ENCODE results near the gene SIGLEC10. TPM values are rescaled to one million over a fixed set of nuclear protein-coding genes. Genes with fewer than 3 reads are reported as not detected.
"Not testable (repeated sequence)": the region's sequence is repeated elsewhere in the genome, so short reads cannot be mapped to it uniquely, and the experiment has no call there.

Gene SIGLEC10
- total RNA-seq, 2 experiments from 2014 or later: 0.72 to 0.98 TPM

DNA sequence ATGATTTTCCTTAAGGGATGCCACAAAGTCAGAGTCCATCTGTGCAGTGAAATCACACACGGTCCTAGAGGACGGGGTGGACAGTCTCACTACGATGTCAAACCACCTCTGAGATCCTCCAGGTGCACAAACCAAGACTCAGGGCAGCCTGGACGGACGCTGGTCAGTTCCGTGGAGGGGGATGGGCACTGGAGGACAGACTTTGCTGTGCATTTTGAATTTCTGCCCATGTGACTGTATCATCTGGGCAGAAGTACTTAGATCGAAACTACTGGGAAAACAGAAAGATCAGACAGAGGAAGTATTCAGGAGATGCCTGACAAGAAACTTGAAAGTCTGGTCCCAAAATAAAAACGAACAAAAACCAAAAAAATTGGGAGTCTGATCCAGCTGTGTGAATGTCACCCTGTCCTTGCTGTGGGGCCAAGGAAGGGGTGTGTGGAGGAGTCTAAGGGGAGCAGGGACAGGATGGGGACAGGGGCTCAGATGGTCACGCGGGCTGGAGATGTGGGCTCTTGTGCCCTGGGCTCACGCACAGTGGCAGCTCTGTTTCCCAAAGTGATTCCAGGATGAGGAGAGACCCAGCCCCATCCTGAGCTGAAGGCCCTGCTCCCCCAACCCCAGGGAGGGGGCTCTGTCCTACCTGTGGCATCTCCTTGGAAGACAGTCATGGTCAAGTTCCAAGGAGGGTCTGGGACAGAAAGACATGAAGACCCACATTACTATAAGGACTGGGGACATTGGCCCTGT lies 39.3 kb upstream of the SIGLEC10 start:
- ChIA-PET POLR2A (no interaction called here), CTCF (no interaction called here)
- Mint-ChIP-seq H3K9me3 (no peaks in the 10 kb centered on the region), H3K36me3 (ENCODE audit: low read depth) (no peaks in the 10 kb centered on the region), H3K4me1 (no peaks in the 10 kb centered on the region), H3K4me3 (no peak overlapping the region), H3K27ac (no peak overlapping the region), H3K27me3 (no peaks in the 10 kb centered on the region)
- DNase-seq: no peak

DNA sequence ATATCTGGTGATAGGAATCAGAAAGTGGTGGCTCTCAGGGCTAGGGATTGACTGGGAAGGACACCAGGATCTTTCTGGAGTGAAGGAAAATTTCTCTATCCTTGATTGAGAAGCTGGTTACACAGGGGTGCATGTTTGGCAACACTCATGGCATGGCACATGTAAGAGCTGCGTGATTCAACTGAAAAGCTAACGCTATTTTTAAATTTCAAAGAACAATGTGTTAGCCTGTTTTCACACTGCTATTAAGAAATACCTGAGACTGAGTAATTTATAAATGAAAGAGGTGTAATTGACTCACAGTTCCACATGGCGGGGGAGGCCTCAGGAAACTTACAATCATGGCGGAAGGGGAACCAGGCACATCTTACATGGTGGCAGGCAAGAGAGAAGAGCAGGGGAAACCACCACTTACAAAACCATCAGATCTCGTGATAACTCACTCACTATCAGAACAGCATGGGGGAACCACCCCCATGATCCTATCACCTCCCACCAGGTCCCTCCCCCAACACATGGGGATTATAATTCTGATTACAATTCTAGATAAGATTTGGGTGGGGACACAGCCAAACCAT lies 33.4 kb upstream of the SIGLEC10 start:
- Mint-ChIP-seq H3K27me3 (no peaks in the 10 kb centered on the region), H3K9me3 (peaks cover 18% of the 10 kb centered on the region), H3K27ac (no peak overlapping the region), H3K4me1 (peaks cover 28% of the 10 kb centered on the region), H3K36me3 (ENCODE audit: low read depth) (peaks cover 4% of the 10 kb centered on the region), H3K4me3 (no peak overlapping the region)
- DNase-seq: no peak
- ChIA-PET CTCF (no interaction called here), POLR2A (no interaction called here)

DNA sequence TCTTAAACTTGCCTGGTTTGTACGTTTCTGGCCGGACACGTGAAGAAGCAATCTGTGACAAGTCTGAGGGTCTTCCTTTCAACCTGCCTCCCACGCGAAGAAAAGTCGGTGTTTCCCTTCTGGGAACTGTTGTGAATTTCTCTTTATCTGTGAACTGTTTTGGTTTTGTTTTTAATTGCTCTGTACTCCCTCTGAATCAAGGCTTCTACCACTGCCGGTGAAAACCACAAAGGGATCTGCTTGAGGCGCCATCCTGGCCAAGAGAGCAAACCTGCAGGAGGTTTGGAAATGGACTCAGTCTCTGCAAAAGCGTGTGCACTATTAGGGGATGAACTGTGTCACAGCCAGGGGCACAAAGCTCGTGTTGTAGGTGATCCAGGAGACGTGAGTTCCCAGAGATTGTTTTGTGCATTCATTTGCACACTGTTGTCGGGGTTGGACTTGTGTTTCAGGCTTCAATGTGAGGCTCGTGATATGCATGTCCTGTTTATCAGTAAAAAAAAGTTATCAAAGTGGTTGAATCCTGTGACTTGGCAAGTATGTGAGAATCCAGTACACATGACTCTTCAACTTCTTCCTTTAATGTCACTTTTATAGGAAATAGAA lies 31.1 kb upstream of the SIGLEC10 start:
- Mint-ChIP-seq H3K27me3 (peaks cover 12% of the 10 kb centered on the region), H3K9me3 (peaks cover 19% of the 10 kb centered on the region), H3K27ac (peak overlapping the region; percentile 72), H3K4me1 (peaks cover 28% of the 10 kb centered on the region), H3K36me3 (ENCODE audit: low read depth) (peaks cover 4% of the 10 kb centered on the region), H3K4me3 (peak overlapping the region; percentile 43)
- CTCF ChIA-PET: interaction anchor here (1.1 kb wide), 1 partner anchor 9 kb away, joined by 3 read pairs; no protein-coding TSS in a partner anchor
- POLR2A ChIA-PET: no interaction called here
- DNase-seq: peak; percentile 44

DNA sequence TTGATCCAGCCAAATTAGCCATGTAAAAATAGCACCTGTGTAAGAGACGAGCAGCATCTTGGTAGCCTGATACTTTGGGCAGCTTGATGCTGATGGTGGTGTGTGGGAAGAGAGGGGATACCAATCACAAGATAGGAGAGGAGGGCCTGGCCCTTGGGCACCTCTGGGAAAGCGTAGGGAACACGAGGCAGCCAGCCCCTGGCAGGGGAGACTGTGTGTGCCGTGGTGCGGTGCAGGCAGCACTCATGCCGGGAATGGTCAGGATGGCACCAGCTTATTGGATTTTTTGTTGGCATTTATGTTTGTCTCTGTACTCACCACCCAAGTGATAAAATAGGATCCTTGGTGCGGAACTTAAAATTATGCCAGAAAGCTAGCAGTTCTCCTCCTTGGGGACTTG lies 30.6 kb upstream of the SIGLEC10 start:
- peaks cover 19% of the 10 kb centered on the region for H3K9me3 Mint-ChIP-seq
- H3K4me1 Mint-ChIP-seq: peaks cover 33% of the 10 kb centered on the region
- peaks cover 14% of the 10 kb centered on the region for H3K27me3 Mint-ChIP-seq
- peaks cover 4% of the 10 kb centered on the region for H3K36me3 Mint-ChIP-seq (ENCODE audit: low read depth)
- POLR2A ChIA-PET: no interaction called here
- DNase-seq: no peak
- CTCF ChIA-PET: interaction anchor here (1.1 kb wide), 2 partner anchors 9 to 14 kb away, joined by 3 read pairs; no protein-coding TSS in a partner anchor
- no peak overlapping the region for H3K27ac Mint-ChIP-seq
- H3K4me3 Mint-ChIP-seq: peak overlapping the region; percentile 43

DNA sequence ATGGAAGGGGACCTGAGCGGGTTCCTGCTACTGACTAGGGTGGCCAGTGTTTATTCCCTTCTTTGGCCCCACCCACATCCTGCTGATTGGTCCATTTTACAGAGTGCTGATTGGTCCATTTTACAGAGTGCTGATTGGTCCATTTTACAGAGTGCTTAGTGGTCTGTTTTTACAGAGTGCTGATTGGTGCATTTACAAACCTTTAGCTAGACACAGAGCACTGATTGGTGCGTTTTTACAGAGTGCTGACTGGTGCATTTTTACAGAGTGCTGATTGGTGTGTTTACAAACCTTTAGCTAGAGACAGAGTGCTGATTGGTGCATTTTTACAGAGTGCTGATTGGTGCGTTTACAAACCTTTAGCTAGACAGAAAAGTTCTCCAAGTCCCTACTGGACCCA lies 30.1 kb upstream of the SIGLEC10 start:
- H3K36me3 Mint-ChIP-seq (ENCODE audit: low read depth); H3K4me3 Mint-ChIP-seq; DNase-seq; POLR2A ChIA-PET; H3K27ac Mint-ChIP-seq: not testable (repeated sequence)
- Mint-ChIP-seq H3K27me3 (peaks cover 15% of the 10 kb centered on the region), H3K9me3 (peaks cover 19% of the 10 kb centered on the region), H3K4me1 (peaks cover 35% of the 10 kb centered on the region)
- CTCF ChIA-PET: interaction anchor here (1.1 kb wide), 2 partner anchors 8 to 14 kb away, joined by 3 read pairs; no protein-coding TSS in a partner anchor

DNA sequence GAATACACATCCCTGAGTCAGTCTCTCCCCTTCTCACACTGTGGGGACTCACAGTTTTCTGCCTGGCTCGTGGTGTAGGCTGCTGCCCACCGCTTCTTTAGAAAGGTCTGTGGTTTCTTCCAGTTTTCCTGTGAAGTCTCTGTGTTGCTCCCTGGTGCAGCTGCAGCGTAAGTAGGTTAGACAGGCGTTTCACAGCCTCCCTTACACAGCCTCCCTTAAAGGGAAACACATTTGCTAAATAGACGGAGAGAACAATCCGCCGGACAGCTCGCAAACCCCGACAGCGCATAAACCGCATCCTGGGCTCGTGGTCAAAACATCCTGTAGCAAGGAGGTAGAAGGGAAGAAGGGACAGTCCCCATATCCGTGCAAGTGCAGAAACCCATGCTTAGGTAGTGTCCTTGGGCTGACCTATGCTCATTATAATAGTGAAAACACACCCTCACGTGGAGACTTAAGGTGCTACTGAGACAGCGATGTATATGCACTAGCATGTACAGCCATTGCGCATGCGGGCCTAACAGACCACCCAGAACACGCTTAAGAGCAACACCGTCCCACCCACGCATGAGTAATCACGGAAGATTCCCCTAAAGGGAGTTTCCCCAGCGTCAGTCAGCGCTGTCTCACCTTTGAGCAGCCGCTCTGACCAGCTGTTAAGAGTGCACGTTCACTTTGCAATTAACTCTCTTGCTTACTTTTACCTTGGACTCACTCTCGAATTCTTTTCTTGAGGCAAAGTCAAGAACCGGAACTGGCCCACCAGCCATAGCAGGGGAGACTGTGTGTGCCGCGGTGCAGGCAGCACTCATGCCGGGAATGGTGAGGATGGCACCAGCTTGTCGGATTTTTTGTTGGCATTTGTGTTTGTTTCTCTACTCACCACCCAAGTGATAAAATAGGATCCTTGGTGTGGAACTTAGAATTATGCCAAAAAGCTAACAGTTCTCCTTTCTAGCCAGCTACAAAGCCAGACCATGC lies 24.3 kb upstream of the SIGLEC10 start:
- H3K4me3 Mint-ChIP-seq: peak overlapping the region; percentile 57
- DNase-seq: peak; percentile 89
- H3K27ac Mint-ChIP-seq: peak overlapping the region; percentile 73
- H3K4me1 Mint-ChIP-seq: peaks cover 45% of the 10 kb centered on the region
- H3K27me3 Mint-ChIP-seq: peaks cover 23% of the 10 kb centered on the region
- peaks cover 3% of the 10 kb centered on the region for H3K9me3 Mint-ChIP-seq
- POLR2A ChIA-PET: interaction anchor here (0.6 kb wide), 1 partner anchor 695 kb away, joined by 3 read pairs; no protein-coding TSS in a partner anchor
- CTCF ChIA-PET: interaction anchor here (0.7 to 4.6 kb wide), 6 partner anchors 46 to 215 kb away, joined by 3 to 20 read pairs (median 3); partner anchors contain the start of gene VSIG10L
- peaks cover under 1% of the 10 kb centered on the region for H3K36me3 Mint-ChIP-seq (ENCODE audit: low read depth)

DNA sequence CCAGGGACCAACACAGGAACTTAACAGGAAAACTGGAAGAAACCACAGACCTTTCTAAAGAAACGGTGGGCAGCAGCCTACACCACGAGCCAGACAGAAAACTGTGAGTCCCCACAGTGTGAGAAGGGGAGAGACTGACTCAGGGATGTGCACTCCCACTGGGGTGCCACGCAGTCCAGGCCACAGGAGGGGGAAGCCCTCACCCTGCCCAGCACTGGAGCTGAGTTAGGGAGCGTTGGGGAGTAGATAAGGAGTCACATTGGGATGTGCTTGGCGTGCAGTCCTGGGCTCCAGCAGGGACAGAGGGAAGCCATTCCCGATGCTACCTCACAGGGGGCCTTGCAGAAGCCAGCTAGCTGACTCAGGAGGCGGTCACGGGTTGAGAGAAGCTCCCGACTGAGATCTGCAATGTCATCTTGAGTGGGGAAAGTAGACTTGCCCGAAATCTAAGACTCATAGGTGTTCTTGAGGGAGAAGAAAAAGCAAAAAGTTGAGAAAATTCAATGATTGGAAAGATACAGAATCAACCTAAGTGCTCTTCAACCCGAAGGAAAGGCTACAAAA lies 23.5 kb upstream of the SIGLEC10 start:
- ChIA-PET CTCF (interaction anchor here (1.0 to 4.6 kb wide), 5 partner anchors 20 to 216 kb away, joined by 3 to 20 read pairs (median 3); partner anchors contain the start of gene VSIG10L), POLR2A (no interaction called here)
- peaks cover 1% of the 10 kb centered on the region for H3K9me3 Mint-ChIP-seq
- H3K36me3 Mint-ChIP-seq (ENCODE audit: low read depth): no peaks in the 10 kb centered on the region
- H3K4me3 Mint-ChIP-seq: peak overlapping the region; percentile 57
- H3K27me3 Mint-ChIP-seq: peaks cover 23% of the 10 kb centered on the region
- H3K4me1 Mint-ChIP-seq: peaks cover 44% of the 10 kb centered on the region
- peak; percentile 19 for DNase-seq
- H3K27ac Mint-ChIP-seq: peak overlapping the region; percentile 19

DNA sequence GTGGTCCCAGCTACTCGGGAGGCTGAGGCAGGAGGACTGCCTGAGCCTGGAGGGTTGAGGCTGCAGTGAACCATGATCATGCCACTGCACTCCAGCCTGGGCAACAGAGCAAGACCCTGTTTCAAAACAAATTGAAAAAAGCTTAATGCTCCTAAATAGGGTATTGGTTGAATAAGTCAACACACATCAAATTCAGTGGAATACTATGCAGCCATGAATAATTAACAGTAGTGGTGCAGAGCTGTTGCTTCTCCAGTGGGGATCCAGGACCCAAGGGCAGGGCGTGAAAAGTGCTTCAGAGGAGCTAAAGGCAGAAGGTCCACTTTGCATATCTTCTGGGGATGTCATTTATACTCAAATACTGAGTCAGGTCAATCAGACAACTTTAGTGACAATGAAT lies 22.6 kb upstream of the SIGLEC10 start:
- H3K36me3 Mint-ChIP-seq (ENCODE audit: low read depth): no peaks in the 10 kb centered on the region
- CTCF ChIA-PET: interaction anchor here (1.3 to 4.6 kb wide), 5 partner anchors 8 to 102 kb away, joined by 3 to 20 read pairs (median 7); partner anchors contain the start of gene VSIG10L
- peaks cover 44% of the 10 kb centered on the region for H3K4me1 Mint-ChIP-seq
- no peak overlapping the region for H3K4me3 Mint-ChIP-seq
- DNase-seq: no peak
- no peaks in the 10 kb centered on the region for H3K9me3 Mint-ChIP-seq
- no peak overlapping the region for H3K27ac Mint-ChIP-seq
- POLR2A ChIA-PET: no interaction called here
- H3K27me3 Mint-ChIP-seq: peaks cover 19% of the 10 kb centered on the region

DNA sequence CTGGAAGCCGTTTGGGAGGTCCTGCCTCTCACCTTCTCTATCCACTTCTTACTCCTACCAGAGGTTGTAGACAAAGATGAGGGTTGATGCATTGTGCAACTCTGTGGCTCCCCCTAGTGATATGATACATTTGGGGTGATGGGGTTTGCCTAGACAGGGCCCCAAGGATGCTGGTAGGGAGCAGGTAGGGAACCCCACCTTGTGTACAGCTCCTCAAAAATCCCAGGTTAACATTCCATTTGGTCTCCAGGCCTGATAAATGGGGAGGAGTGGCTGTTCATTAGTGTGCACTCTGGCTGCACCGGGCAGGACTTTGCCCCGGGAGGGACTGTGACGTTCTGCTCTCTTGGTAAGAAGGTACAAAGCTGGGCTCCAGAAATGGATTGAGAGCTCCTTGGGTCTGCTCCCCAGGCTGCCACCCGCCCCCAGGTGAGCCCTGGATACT lies 21.6 kb upstream of the SIGLEC10 start:
- Mint-ChIP-seq H3K9me3 (no peaks in the 10 kb centered on the region), H3K27ac (no peak overlapping the region), H3K27me3 (peaks cover 15% of the 10 kb centered on the region), H3K4me3 (no peak overlapping the region), H3K36me3 (ENCODE audit: low read depth) (no peaks in the 10 kb centered on the region), H3K4me1 (peaks cover 44% of the 10 kb centered on the region)
- CTCF ChIA-PET: interaction anchor here (1.1 to 4.6 kb wide), 7 partner anchors 9 to 218 kb away, joined by 3 to 20 read pairs (median 4); partner anchors contain the start of gene VSIG10L
- POLR2A ChIA-PET: no interaction called here
- DNase-seq: peak; percentile 59

DNA sequence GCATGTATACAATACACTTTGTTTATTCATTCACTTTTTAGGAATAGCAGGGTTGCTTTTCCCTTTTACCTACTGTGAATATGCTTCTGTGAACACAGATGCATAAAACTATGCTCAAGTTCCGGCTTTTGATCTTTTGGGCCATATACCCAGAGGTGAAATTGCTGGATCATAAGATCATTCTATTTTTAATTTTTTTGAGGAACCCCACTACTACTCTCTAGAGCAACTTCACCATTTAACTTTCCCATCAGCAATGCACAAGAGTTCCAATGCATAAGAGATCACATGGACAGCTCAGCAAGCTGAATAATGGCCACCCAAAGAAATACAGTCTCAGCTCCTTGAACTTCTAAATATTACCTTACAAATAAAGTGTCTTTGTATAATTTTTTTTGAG lies 17.0 kb upstream of the SIGLEC10 start:
- peaks cover 10% of the 10 kb centered on the region for H3K4me1 Mint-ChIP-seq
- no peaks in the 10 kb centered on the region for H3K9me3 Mint-ChIP-seq
- H3K4me3 Mint-ChIP-seq: no peak overlapping the region
- ChIA-PET CTCF (no interaction called here), POLR2A (no interaction called here)
- H3K27ac Mint-ChIP-seq: no peak overlapping the region
- no peaks in the 10 kb centered on the region for H3K36me3 Mint-ChIP-seq (ENCODE audit: low read depth)
- DNase-seq: no peak
- peaks cover 5% of the 10 kb centered on the region for H3K27me3 Mint-ChIP-seq

DNA sequence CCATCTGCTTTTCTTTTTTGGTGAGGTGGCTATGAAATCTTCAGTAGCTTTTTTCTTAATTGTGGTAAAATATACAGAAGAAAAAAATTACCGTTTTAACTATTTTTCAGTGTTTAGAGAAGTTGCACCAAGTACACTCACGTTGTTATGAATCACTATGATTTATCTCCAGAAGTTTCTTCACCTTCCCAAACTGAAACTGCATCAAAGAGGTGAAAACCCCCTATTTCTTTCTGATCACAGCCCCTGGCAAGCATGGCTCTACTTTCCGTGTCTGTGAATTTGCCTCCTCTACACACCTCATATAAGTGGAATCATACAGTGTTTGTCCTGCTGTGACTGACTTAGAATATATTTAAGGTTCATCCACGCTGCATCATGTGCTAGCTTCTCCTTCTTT lies 15.6 kb upstream of the SIGLEC10 start:
- Mint-ChIP-seq H3K4me3 (no peak overlapping the region), H3K4me1 (no peaks in the 10 kb centered on the region), H3K9me3 (no peaks in the 10 kb centered on the region), H3K27ac (no peak overlapping the region), H3K36me3 (ENCODE audit: low read depth) (no peaks in the 10 kb centered on the region), H3K27me3 (peaks cover 6% of the 10 kb centered on the region)
- ChIA-PET POLR2A (no interaction called here), CTCF (interaction anchor here (0.6 to 0.7 kb wide), 2 partner anchors 29 to 121 kb away, joined by 3 to 5 read pairs; no protein-coding TSS in a partner anchor)
- no peak for DNase-seq

DNA sequence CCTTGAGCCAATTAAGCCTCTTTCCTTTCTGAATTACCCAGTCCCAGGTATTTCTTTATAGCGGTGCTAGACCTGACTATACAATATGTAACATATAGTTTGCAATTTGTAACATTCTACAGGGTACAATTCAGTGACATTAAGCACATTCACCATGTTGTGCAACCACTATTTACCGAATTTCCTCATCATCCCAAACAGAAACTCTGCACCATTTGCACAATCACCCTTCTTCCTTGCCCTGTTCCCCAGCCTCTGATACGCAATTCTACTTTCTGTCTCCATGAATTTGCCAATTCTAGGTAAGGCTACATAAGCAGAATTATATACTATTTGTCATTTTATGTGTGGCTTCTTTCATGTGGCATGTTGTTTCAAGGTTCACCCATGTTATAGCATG lies 13.7 kb upstream of the SIGLEC10 start:
- H3K9me3 Mint-ChIP-seq: no peaks in the 10 kb centered on the region
- ChIA-PET CTCF (interaction anchor here (0.6 kb wide), 1 partner anchor 11 kb away, joined by 3 read pairs; no protein-coding TSS in a partner anchor), POLR2A (no interaction called here)
- no peak for DNase-seq
- H3K4me1 Mint-ChIP-seq: no peaks in the 10 kb centered on the region
- H3K27me3 Mint-ChIP-seq: peaks cover 6% of the 10 kb centered on the region
- no peak overlapping the region for H3K4me3 Mint-ChIP-seq
- H3K36me3 Mint-ChIP-seq (ENCODE audit: low read depth): no peaks in the 10 kb centered on the region
- H3K27ac Mint-ChIP-seq: no peak overlapping the region
